T1000 (cell line): ENCODE measurements around the gene RSBN1.
"Not testable (repeated sequence)": the region's sequence is repeated elsewhere in the genome, so short reads cannot be mapped to it uniquely, and the experiment has no call there.

Experiments used
- DNase-seq: peaks from one replicate; lab custom pipeline; 2025; ENCODE audit warnings: mixed read lengths; lab: John Stamatoyannopoulos, UW

The RSBN1 gene

DNA sequence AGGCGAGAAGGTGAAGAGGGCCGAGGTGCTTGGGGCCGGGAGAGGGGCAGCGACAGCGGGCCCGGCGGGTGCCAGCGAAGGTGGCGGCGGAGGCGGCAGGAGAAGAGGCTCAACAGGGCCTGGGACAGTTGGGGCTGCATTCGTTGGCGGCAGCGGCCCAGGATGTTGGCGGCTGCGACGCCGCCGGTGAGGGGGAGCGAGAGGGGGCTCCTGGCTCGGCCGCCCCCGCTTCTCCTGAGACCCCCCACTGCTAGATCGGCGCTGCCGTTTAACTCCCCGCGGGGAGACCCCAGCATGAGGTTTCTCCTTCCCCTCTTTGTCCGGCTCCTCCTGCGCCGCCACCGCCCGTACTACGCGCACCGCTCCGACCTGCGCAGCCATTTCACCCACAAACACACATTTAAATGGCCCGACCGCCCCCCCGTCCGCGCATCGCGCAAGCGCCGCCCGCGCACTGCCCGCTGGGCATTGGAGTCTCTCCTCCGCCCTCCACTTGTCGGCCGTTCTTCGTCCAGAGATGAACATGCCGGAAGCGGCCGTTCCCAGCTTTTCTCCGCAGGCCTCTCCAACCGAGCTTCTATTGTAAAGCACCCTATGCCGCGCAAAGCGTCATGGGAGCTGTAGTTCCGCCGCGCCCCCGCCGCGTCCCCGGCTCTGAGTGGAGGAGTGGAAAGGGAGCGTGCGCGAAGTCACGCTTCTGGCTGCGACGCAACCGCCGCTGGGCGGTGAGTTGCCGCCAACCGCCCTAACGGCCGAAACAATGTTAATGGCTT is at the start of gene RSBN1:
RSBN1 (minus strand) TSS at position 589 of the 773 bp plus-strand sequence; CDS start at position 525, 64 bp downstream.
- peak; percentile 97 for DNase-seq

DNA sequence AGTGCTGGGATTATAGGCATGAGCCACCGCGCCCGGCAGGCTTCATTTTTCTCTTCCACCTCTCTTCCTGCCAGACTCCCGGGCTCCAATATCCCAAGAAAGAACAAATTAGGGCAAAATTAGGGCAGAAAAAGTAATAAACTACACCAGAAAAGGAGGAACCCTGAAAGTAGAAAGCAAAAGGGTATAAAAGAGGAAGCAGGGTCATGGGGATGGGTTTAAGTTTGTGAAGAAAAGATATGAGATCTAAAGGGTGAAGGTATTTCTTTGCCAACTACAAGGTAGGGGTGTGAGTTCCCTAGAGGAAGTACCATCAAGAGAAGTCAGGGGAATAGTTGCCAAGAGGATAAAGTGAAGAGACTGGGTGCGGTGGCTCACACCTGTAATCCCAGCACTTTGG is 49.4 kb upstream of the RSBN1 start:
- no peak for DNase-seq

DNA sequence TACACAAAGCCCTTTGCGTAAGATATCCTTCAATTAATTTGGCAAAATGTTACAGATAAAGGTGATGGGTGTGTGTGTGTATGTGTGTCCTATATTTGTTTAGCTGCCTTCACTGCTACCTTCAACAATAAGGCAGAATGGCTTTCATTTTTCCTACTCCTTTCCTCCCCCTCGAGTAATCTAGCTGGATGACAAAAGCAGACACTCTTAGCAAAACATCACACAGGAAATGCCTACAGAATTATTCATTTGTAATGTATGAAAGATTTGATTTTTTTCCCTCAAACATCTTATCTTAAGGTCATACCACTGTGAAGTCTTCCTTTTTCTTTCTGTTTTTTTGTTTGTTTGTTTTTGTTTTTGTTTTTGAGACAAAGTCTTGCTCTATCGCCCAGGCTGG is 48.6 kb upstream of the RSBN1 start:
- DNase-seq = no peak

GRCh38 chr1:113859478-113860175 is 47.4 kb upstream of the RSBN1 start:
- DNase-seq = no peak

DNA sequence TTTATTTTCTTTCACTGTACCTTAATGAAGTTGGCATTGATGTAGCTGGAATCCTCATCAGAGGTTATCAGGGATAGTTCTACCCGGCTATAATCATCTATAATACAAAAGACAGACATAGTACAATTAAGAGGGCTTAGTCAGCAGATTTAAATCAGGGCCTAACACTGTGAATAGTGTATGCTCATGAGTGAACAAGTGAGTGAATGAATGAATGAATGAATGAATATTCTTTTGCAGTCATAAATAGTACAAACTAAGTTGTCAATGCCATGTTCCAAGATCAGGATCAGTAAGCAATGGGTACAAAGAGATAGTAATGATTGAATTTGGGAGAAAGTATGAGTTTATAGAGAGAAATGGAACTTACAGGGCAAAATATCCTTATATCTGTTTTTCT is 46.7 kb upstream of the RSBN1 start:
- no peak for DNase-seq

DNA sequence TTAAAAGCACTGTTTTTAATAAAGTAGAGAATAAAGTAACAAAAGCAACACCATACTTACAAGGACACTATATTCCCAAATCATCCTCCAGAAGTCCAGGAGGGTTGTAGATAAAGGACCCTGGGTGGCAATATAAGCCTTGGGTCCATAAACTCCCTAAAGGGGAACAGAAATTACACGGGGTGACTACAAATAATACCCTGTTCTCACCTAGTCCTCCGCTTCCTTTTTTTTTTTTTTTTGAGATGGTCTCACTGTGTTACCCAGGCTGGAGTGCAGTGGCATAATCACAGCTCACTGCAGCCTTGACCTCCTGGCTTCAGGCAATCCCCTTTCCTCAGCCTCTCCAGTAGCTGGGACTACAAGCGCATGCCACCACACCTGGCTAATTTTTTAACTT is 46.1 kb upstream of the RSBN1 start:
- no peak for DNase-seq

DNA sequence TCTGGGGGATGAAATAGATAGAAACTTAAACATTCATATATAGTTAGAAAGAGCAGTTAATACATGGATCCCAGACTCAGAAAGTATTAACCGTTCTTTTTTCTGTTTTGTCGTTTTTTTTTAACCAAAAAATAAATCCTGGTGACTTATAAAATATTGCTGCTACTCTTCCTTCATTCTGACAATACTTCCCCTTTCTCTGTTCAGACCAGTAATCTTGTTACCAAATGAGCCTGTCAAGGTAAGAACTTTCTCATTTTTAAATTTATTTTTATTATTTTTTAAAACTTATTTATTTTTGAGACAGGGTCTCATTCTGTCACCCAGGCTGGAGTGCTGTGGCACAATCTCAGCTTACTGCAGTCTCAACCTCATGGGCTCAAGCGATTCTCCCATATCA is 45.5 kb upstream of the RSBN1 start:
- DNase-seq = no peak

DNA sequence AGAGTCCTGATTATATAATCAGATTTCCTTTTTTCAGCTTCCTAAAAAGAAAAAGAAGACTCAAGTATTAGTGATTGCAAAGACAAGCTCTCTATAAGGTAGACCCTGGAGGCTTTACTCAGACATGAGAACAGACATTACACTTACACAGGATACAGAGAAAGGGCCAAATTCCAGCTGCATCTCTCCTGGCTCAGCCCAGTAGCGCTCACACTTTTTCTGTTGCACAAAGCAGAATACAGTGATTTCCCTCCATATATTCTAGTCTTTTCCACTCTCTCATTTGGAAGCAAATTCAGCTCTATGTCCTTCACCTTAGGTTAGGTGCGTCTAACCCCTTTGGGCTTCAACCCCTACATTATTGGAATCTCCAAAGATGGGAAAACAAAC is 44.1 kb upstream of the RSBN1 start:
- no peak for DNase-seq

GRCh38 chr1:113855630-113856400 is 43.5 kb upstream of the RSBN1 start:
- no peak for DNase-seq

- DNase-seq = no peak
Measured at GRCh38 chr1:113854234-113854633, 42.0 kb upstream of the RSBN1 start.

GRCh38 chr1:113852694-113853093 is 40.4 kb upstream of the RSBN1 start:
- DNase-seq = not testable (repeated sequence)

DNA sequence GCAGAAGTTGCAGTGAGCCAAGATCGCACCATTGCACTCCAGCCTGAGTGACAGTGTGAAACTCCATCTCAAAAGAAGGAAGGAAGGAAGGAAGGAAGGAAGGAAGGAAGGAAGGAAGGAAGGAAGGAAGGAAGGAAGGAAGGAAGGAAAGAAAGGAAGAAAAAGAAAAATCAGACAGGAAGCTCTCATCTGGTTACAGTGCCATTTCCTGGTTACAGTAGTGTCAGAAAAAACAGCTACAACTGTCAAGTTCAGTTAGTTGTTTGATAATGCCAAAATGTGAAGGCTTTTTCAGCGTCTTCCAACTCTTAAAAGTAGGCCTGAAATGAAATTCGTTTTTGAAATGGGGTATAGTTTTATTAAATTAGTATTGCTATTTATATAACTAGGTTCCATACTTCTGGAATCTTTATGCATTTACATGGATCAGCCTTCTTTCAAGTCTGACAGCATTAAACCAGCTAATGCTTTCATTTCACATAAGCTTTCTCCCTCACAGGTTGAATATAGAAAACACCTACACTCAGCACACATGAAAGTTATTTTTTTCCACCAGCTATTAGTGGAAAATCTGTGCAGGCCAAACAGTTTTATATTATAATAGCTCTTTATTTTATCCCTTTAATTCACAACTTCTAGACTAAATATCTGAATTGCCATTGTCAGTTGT is 38.0 kb upstream of the RSBN1 start:
- DNase-seq = no peak

DNA sequence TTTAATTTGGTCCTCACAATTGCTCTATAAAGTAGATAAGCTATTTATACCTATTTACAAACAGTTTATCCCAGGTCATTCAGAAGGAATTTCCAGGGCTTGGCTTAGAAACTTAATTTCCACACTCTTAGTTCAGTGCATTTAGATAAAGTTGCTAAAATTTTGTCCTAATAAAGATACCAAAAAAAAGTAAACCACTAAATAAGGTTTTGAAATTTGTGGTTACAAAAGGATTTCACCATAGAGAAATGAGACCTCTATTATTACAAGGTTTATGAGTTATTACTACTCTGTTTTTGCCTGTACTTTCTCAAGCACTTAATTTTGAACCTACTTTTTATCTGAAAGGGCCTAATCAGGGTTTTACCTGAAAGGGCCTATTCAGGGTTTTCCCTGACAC is 36.8 kb upstream of the RSBN1 start:
- DNase-seq = no peak

DNA sequence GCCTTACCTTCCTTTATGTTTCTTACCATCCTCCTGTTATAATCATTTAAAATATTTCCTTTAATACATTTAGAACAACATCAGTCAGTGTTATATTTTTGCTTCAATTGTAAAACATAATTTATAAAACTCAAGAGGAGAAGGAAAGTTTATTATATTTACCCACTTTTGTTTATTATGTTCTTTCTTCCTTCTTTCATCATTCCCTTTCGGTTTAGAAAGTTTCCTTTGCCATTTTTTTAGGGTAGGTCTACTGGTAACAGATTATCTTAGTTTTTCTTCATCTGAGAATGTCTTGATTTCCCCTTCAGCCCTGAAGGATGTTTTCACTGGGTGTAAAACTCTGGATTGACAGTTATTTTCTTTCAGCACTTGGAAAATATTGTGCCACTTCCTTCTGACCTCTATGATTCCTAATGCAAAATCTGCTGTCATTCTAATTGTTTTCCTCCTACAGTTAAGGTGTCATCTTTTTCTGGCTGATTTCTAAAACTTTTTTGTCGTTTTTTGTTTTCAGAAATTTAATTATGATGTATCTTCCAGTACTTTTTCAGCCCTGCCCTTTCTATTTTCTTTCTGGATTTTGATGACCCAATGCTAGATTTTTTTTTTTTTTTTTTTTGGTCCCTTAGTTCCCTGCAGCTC is 34.2 kb upstream of the RSBN1 start:
- no peak for DNase-seq

DNA sequence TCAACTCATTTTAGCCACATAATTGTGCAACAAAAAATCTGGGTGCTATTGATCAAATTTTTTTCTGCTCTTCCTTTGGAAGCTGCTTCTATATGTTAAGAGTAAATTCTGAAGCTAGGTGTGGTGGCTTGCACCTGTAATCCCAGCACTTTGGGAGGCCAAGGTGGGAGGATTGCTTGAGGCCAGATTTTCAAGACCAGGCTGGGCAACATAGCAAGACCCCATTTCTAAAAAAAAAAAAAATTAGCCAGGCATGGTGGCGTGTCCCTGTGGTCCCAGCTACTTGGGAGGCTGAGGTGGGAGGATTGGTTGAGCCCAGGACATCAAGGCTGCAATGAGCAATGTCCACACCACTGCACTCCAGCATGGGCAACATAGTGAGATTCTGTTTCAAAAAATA is 24.3 kb upstream of the RSBN1 start:
- no peak for DNase-seq

DNA sequence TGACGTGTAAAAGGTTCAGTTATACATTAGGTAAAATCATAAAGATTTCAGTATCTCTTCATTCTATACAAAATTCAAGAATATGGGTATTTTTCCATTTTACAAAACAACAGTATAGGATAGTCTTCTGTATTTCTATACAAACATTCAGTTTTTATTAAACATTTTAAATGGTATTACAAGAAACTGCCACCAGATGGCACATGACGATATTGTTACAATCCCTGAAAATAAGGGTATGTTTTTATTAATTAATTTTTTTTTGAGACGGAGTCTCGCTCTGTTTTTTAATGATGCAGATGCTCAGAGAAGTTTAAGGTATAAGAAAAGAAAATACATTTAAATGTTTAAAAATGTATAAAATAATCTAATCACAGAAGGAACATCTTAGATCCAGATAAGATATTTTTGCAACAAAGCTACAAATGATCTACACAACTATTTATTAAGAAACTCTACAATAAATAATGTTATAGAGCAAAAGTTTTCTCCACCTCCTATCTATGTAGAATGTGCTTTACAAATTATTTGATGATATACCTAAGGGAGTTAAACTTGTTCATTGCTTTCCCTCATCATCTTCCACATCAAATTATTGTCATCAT is 23.5 kb upstream of the RSBN1 start:
- DNase-seq = no peak

- no peak for DNase-seq
Measured at GRCh38 chr1:113834716-113835115, 22.4 kb upstream of the RSBN1 start.

DNA sequence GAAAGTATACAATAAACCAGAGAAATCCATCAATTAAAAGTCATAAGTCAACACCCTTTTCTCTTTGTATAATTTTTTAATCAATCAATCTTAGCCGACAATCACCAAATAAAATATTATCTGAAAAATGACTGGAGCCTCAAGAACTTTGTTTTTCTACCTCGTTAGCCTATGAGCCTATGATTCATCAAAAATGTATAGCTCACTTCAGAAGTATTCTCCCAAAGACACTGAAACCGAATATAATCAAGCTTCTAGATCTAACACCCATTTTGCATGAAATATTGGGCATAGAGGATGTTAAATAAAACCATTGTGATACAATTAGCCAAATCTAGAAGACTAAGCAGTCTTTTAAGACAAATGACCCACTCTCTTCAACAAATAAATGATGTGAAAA is 17.8 kb upstream of the RSBN1 start:
- no peak for DNase-seq

GRCh38 chr1:113821916-113822315 is 9.6 kb upstream of the RSBN1 start:
- DNase-seq = no peak

DNA sequence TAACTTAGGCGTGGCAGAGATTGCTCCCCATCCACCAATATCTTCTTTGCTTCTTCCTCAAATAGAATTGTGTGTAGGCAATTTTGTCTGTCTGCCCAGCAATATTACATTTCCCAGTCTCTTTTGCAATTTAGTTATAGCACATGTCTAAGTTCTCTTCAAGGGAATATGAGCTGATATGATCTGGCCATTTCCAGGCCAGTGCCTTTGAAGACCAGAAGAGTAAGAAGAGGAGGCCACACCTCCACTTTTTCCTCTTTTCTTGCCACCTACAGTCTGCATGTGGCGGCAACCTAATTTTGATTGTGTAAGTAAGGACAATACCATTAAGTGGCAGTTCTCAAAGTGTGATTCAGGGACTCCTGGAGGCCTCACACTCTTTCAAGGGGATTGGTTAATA is 6.3 kb upstream of the RSBN1 start:
- no peak for DNase-seq

DNA sequence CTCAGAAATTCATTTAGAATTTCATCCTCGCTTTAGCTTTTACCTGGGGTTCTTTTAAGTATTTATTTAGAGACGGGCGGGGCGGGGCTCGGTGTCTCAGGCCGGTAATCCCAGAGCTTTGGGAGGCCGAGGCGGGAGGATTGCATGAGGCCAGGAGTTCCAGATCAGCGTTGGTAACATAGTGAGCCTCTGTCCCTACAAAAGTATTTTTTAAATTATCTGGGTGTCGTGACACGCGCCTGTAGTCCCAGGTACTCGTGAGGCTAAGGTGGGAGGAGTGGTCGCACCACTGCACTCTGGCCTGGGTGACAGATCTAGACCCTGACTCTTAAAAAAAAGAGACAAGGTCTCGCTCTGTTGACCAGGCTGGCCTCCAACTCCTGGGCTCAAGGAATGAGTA is 942 bp upstream of the RSBN1 start:
- no peak for DNase-seq
